ENCODE measurements around the gene RND2. TPM values are rescaled to one million over a fixed set of nuclear protein-coding genes. Genes with fewer than 3 reads are reported as not detected.

RND2 gene
- total and polyA plus RNA-seq, 9 of the 15 experiments (the other 6 are each of a cell fraction or from before 2014, with no cell fraction given): 0.15 to 1.9 (median 0.98) TPM

GRCh38 chr17:43006639-43007551 lies 18.1 kb upstream of the RND2 start, which contains the start of gene IFI35 (continued):
- TF ChIP-seq TSHZ1 (CRISPR knock-in tag; IDR thresholded peaks at IDR 0.05) (no peak), DPF2 (IDR thresholded peaks at IDR 0.05) (no peak), ZNF175 (CRISPR knock-in tag; IDR thresholded peaks at IDR 0.05; ENCODE audit: low read depth) (no peak), ZNF212 (CRISPR knock-in tag; IDR thresholded peaks at IDR 0.05) (no peak), ATF3 (IDR thresholded peaks at IDR 0.05) (peak; percentile 88), ATF3 (CRISPR knock-in tag; conservative IDR thresholded peaks at IDR 0.05) (no peak), SAP30 (IDR thresholded peaks at IDR 0.05; ENCODE audit: borderline replicate concordance, insufficient read depth, low read depth, low read length, poor library complexity, severe bottlenecking) (peak; percentile 9), SMAD1 (IDR thresholded peaks at IDR 0.05; ENCODE audit: low read depth, low read length, partially characterized antibody) (peak; percentile 37), CGGBP1 (CRISPR knock-in tag; IDR thresholded peaks at IDR 0.05) (no peak), ATF7 (IDR thresholded peaks at IDR 0.05) (peak; percentile 19; the same call in 1 of the 2 replicates), WHSC1 (IDR thresholded peaks at IDR 0.05; ENCODE audit: low read length) (no peak), ZNF384 (IDR thresholded peaks at IDR 0.05; ENCODE audit: low read depth, low read length) (0 out of 2 replicates have a peak, but pooled peaks have one; percentile 43), YBX1 (IDR thresholded peaks at IDR 0.05) (no peak), TCF7L2 (IDR thresholded peaks at IDR 0.05; ENCODE audit: low read depth, low read length) (no peak), HCFC1 (IDR thresholded peaks at IDR 0.05; ENCODE audit: low read depth, low read length) (peak; percentile 37; the same call in 1 of the 2 replicates), PURB (CRISPR knock-in tag; IDR thresholded peaks at IDR 0.05; ENCODE audit: low read depth) (no peak), POU5F1 (IDR thresholded peaks at IDR 0.05; ENCODE audit: borderline replicate concordance, low read depth, low read length, partially characterized antibody) (no peak), ZNF699 (CRISPR knock-in tag; IDR thresholded peaks at IDR 0.05; ENCODE audit: insufficient replicate concordance) (no peak), MED1 (CRISPR knock-in tag; IDR thresholded peaks at IDR 0.05; ENCODE audit: borderline replicate concordance) (no peak), NR2C2 (CRISPR knock-in tag; IDR thresholded peaks at IDR 0.05) (no peak), NR2C2 (tag; IDR thresholded peaks at IDR 0.05) (peak; percentile 17; the same call in 1 of the 2 replicates), SUPT5H (IDR thresholded peaks at IDR 0.05) (peak; percentile 37; the same call in 1 of the 2 replicates), NFE2L1 (tag; IDR thresholded peaks at IDR 0.05; ENCODE audit: borderline replicate concordance, low read depth) (no peak), ZNF174 (CRISPR knock-in tag; IDR thresholded peaks at IDR 0.05) (no peak), ZNF830 (CRISPR knock-in tag; IDR thresholded peaks at IDR 0.05) (no peak)

Data from K562 (cell line).